8988T (cell line): ENCODE results near the gene COL6A1.

ENCODE experiments used
- DNase-seq: peaks from one replicate; pipeline ENCODE4 v3.0.0; 2011

COL6A1 gene

GRCh38 chr21:46006547-46007491 is 25.2 kb downstream of the COL6A1 start:
- no peak for DNase-seq

GRCh38 chr21:46007492-46007868 is 25.9 kb downstream of the COL6A1 start:
- DNase-seq, result no peak

GRCh38 chr21:46008893-46009621 is 27.5 kb downstream of the COL6A1 start:
- DNase-seq, result no peak

GRCh38 chr21:46009951-46010705 is 28.6 kb downstream of the COL6A1 start:
- no peak for DNase-seq

- no peak for DNase-seq
Measured at GRCh38 chr21:46011267-46011967, 29.8 kb downstream of the COL6A1 start.

GRCh38 chr21:46012154-46012553 is 30.6 kb downstream of the COL6A1 start:
- DNase-seq, result no peak

- DNase-seq, result no peak
Measured at GRCh38 chr21:46014828-46015227, 33.3 kb downstream of the COL6A1 start.

GRCh38 chr21:46017148-46017547 is 35.6 kb downstream of the COL6A1 start:
- no peak for DNase-seq

GRCh38 chr21:46017695-46018094 is 36.1 kb downstream of the COL6A1 start:
- no peak for DNase-seq

- DNase-seq, result no peak
Measured at GRCh38 chr21:46018615-46019014, 37.0 kb downstream of the COL6A1 start.

GRCh38 chr21:46020581-46020980 is 39.0 kb downstream of the COL6A1 start:
- no peak for DNase-seq

- no peak for DNase-seq
Measured at GRCh38 chr21:46021398-46021797, 39.8 kb downstream of the COL6A1 start.

- DNase-seq, result no peak
Measured at GRCh38 chr21:46021978-46022544, 40.5 kb downstream of the COL6A1 start.

GRCh38 chr21:46022551-46023525 is 41.3 kb downstream of the COL6A1 start:
- DNase-seq, result no peak

- no peak for DNase-seq
Measured at GRCh38 chr21:46023555-46023954, 42.0 kb downstream of the COL6A1 start.

- DNase-seq, result no peak
Measured at GRCh38 chr21:46024141-46024540, 42.6 kb downstream of the COL6A1 start.

- no peak for DNase-seq
Measured at GRCh38 chr21:46025113-46025770, 43.7 kb downstream of the COL6A1 start.

- no peak for DNase-seq
Measured at GRCh38 chr21:46027851-46028493, 46.4 kb downstream of the COL6A1 start.

- DNase-seq, result no peak
Measured at GRCh38 chr21:46028573-46029091, 47.1 kb downstream of the COL6A1 start.
